Epithelial cell of proximal tubule (primary cell): ENCODE data around the gene CXCL5. TPM values are rescaled to one million over a fixed set of nuclear protein-coding genes. Genes with fewer than 3 reads are reported as not detected.

Source experiments
- DNase-seq: peaks from one replicate; pipeline ENCODE4 v3.0.0-alpha.2; 2011; ENCODE audit warnings: low read depth
- H3K4me3 ChIP-seq: 2 replicates; pipeline ENCODE4 v1.5.1; 2011; ENCODE audit warnings: low read depth, mild to moderate bottlenecking, low read length
- CTCF ChIP-seq: conservative IDR thresholded peaks from 2 replicates; pipeline ENCODE4 v1.5.1; 2012; ENCODE audit warnings: low read depth, mild to moderate bottlenecking, low read length
- total RNA-seq: library from RNA; depleted of rRNA; stranded (reverse); fragments of >200 nt; gene quantifications from 2 replicates; pipeline ENCODE4 v1.2.3, GENCODE V29; 2015

Gene CXCL5
- total RNA-seq, 1 donor from 2014 or later: 32.3 TPM

- H3K4me3 ChIP-seq: no peak overlapping the region
- no peak for TF ChIP-seq CTCF
Measured at GRCh38 chr4:74041418-74041817, 42.9 kb upstream of the CXCL5 start.

GRCh38 chr4:74039315-74039763 is 40.9 kb upstream of the CXCL5 start:
- H3K4me3 ChIP-seq: peak overlapping the region; percentile 92
- no peak for TF ChIP-seq CTCF

More at GRCh38 chr4:74041418-74041817, 42.9 kb upstream of the CXCL5 start:
- DNase-seq: no peak

GRCh38 chr4:74038425-74039314 is 40.2 kb upstream of the CXCL5 start, which contains the start of gene CXCL3:
Gene CXCL3, minus strand, starts transcription at chr4:74038689. Its CDS starts 78 bp downstream, at chr4:74038611.
- peak within 1 kb of the TSS; percentile 92 for H3K4me3 ChIP-seq
- DNase-seq: no peak
- peak; percentile 27 for TF ChIP-seq CTCF

More at GRCh38 chr4:74039315-74039763, 40.9 kb upstream of the CXCL5 start:
- DNase-seq: no peak

- DNase-seq: no peak
Measured at GRCh38 chr4:74038086-74038424, 39.6 kb upstream of the CXCL5 start.

GRCh38 chr4:74037076-74037955 is 38.8 kb upstream of the CXCL5 start:
- peak overlapping the region; percentile 92 for H3K4me3 ChIP-seq
- TF ChIP-seq CTCF: no peak
- no peak for DNase-seq

More at GRCh38 chr4:74038086-74038424, 39.6 kb upstream of the CXCL5 start:
- TF ChIP-seq CTCF: no peak
- peak overlapping the region; percentile 92 for H3K4me3 ChIP-seq

GRCh38 chr4:74033739-74034138 is 35.3 kb upstream of the CXCL5 start:
- no peak for TF ChIP-seq CTCF
- H3K4me3 ChIP-seq: no peak overlapping the region
- no peak for DNase-seq
